HCT116 (cell line): ENCODE data around the gene FAM200B. TPM values are rescaled to one million over a fixed set of nuclear protein-coding genes. Genes with fewer than 3 reads are reported as not detected.

Experiments used
- ATAC-seq: fragments of 200-7000 bp; cut with Tn5 transposase; 2 replicates; pipeline ENCODE4 v1.9.1; 2020; ENCODE audit warnings: mild to moderate bottlenecking, moderate library complexity
- BruUV-seq: library from RNA; stranded (reverse); fragments of 400-500 nt; replicated peaks from 2 replicates; lab custom pipeline; 2021; lab: Mats Ljungman, UMichigan
- CTCF ChIA-PET: fragments of 300-600 bp; sonication (Branson Sonifier 250); formaldehyde crosslinking; loops from one replicate; lab custom pipeline; 2021; ENCODE audit warnings: antibody characterized with exemption; lab: Charles Lee
- POLR2A ChIA-PET: fragments of 300-600, 350-600 bp; sonication (Branson Sonifier 250); formaldehyde crosslinking; loops from one replicate; lab custom pipeline; 2021; ENCODE audit warnings: antibody characterized with exemption; lab: Charles Lee
- RAD21 ChIA-PET, 2 experiments: fragments of 300-600 bp; sonication (Branson Sonifier 250); formaldehyde crosslinking; loops; one replicate each; lab custom pipeline; 2023; ENCODE audit warnings: low total read pairs in 2 of 2; ENCODE audit not compliant: uncharacterized antibody in 2 of 2, unreplicated experiment in 2 of 2, low non-redundant PET in 1 of 2; lab: Charles Lee
- DNase-seq: peaks from one replicate; pipeline ENCODE4 v3.0.0-alpha.2; 2010; ENCODE audit warnings: low read depth, low spot score
- H2AFZ ChIP-seq: fragments of 200-600 bp; shearing (Covaris generic), sonication (generic); 2 replicates; pipeline ENCODE4 v1.6.1; 2017; ENCODE audit warnings: low read depth, mixed run types, mixed read lengths, antibody characterized with exemption, low read length; ENCODE audit not compliant: poor library complexity, severe bottlenecking
- H3K27ac ChIP-seq: 2 replicates; pipeline ENCODE4 v1.5.1; 2012; ENCODE audit warnings: low read depth, low read length
- H3K27me3 ChIP-seq: fragments of 200-600 bp; sonication (generic); 2 replicates; pipeline ENCODE4 v1.6.1; 2016; ENCODE audit warnings: mixed run types, low read length, mixed read lengths; ENCODE audit not compliant: insufficient read depth
- H3K36me3 ChIP-seq, 2 experiments: fragments of 200-500 bp in 1 of 2; fragments of 200-600 bp in 1 of 2; sonication (Bioruptor generic) in 1 of 2; sonication (generic) in 1 of 2; 2 replicates each; pipeline versions ENCODE4 v1.5.1 to v1.6.1; 2014 to 2016; ENCODE audit warnings: low read length in 2 of 2, inconsistent platforms in 1 of 2, mixed read lengths in 1 of 2, mixed run types in 1 of 2; ENCODE audit not compliant: insufficient read depth in 2 of 2, control insufficient read depth in 1 of 2
- H3K4me1 ChIP-seq, 2 experiments: fragments of 200-600 bp in 1 of 2; sonication (generic) in 1 of 2; 2 replicates each; pipeline versions ENCODE4 v1.5.1 to v1.6.1; 2012 to 2017; ENCODE audit warnings: low read length in 2 of 2, inconsistent platforms in 1 of 2, mild to moderate bottlenecking in 1 of 2, mixed read lengths in 1 of 2, mixed run types in 1 of 2, moderate library complexity in 1 of 2; ENCODE audit not compliant: insufficient read depth in 2 of 2, control insufficient read depth in 1 of 2
- H3K4me2 ChIP-seq: fragments of 200-600 bp; sonication (generic); 2 replicates; pipeline ENCODE4 v1.6.1; 2017; ENCODE audit warnings: mixed run types, low read length, mixed read lengths
- H3K4me3 ChIP-seq, 2 experiments: fragments of 200-600 bp in 1 of 2; sonication (generic) in 1 of 2; replicated peaks in 1 of 2; 2 replicates each; pipeline ENCODE4 v1.5.1; 2011 to 2016; ENCODE audit warnings: low read length in 2 of 2, control low read depth in 1 of 2, low read depth in 1 of 2, mild to moderate bottlenecking in 1 of 2, mixed read lengths in 1 of 2, mixed run types in 1 of 2
- H3K79me2 ChIP-seq: fragments of 200-600 bp; sonication (generic); 2 replicates; pipeline ENCODE4 v1.6.1; 2017; ENCODE audit warnings: mild to moderate bottlenecking, mixed run types, low read length, moderate library complexity, mixed read lengths; ENCODE audit not compliant: insufficient read depth
- H3K9ac ChIP-seq: fragments of 200-600 bp; sonication (generic); 2 replicates; pipeline ENCODE4 v1.6.1; 2016; ENCODE audit warnings: low read length, mixed read lengths
- H3K9me2 ChIP-seq: fragments of 200-600 bp; sonication (generic), shearing (Covaris generic); 2 replicates; pipeline ENCODE4 v1.6.1; 2017; ENCODE audit warnings: mixed run types, mild to moderate bottlenecking, moderate library complexity; ENCODE audit not compliant: insufficient read depth
- H3K9me3 ChIP-seq, 2 experiments: fragments of 200-500 bp in 1 of 2; fragments of 200-600 bp in 1 of 2; sonication (Bioruptor generic) in 1 of 2; sonication (generic) in 1 of 2; 2 replicates each; pipeline ENCODE4 v1.6.1; 2014 to 2017; ENCODE audit warnings: low read length in 2 of 2, mixed read lengths in 2 of 2, inconsistent platforms in 1 of 2, low read depth in 1 of 2, mild to moderate bottlenecking in 1 of 2, mixed run types in 1 of 2, moderate library complexity in 1 of 2; ENCODE audit not compliant: control insufficient read depth in 1 of 2, insufficient read depth in 1 of 2
- H4K20me1 ChIP-seq: fragments of 200-600 bp; sonication (generic), shearing (Covaris generic); 2 replicates; pipeline ENCODE4 v1.6.1; 2017; ENCODE audit warnings: mixed run types, mild to moderate bottlenecking, moderate library complexity; ENCODE audit not compliant: insufficient read depth
- CBX3 ChIP-seq: IDR thresholded peaks from 2 replicates; pipeline ENCODE4 v1.6.1; 2012; ENCODE audit warnings: low read depth
- EGR1 ChIP-seq: IDR thresholded peaks from 2 replicates; pipeline ENCODE4 v1.6.1; 2012; ENCODE audit warnings: low read depth
- FOSL1 ChIP-seq: IDR thresholded peaks from 2 replicates; pipeline ENCODE4 v1.6.1; 2012; ENCODE audit warnings: low read depth
- JUND ChIP-seq: IDR thresholded peaks from 2 replicates; pipeline ENCODE4 v1.6.1; 2012
- POLR2A ChIP-seq: IDR thresholded peaks from 2 replicates; pipeline ENCODE4 v1.7.0; 2011; ENCODE audit warnings: borderline replicate concordance; ENCODE audit not compliant: insufficient read depth, insufficient read length; ENCODE audit errors: extremely low read depth
- RAD21 ChIP-seq: IDR thresholded peaks from 2 replicates; pipeline ENCODE4 v1.6.1; 2012; ENCODE audit warnings: low read depth, mild to moderate bottlenecking
- REST ChIP-seq: IDR thresholded peaks from 2 replicates; pipeline ENCODE4 v1.6.1; 2012; ENCODE audit warnings: low read depth
- TCF7L2 ChIP-seq: IDR thresholded peaks from 2 replicates; pipeline ENCODE4 v1.7.0; 2011; ENCODE audit warnings: borderline replicate concordance, inconsistent platforms; ENCODE audit not compliant: insufficient read depth, insufficient read length; ENCODE audit errors: extremely low read depth
- YY1 ChIP-seq: IDR thresholded peaks from 2 replicates; pipeline ENCODE4 v1.6.1; 2011; ENCODE audit warnings: low read length, low read depth, moderate library complexity, mild to moderate bottlenecking; ENCODE audit not compliant: insufficient replicate concordance; ENCODE audit errors: extremely low read depth
- ZBTB33 ChIP-seq: IDR thresholded peaks from 2 replicates; pipeline ENCODE4 v1.6.1; 2011; ENCODE audit warnings: mild to moderate bottlenecking, low read length, moderate library complexity; ENCODE audit not compliant: insufficient replicate concordance; ENCODE audit errors: extremely low read depth
- intact Hi-C: fragments of 100-400 bp; cut with micrococcal nuclease; formaldehyde crosslinking; loops from 2 replicates; pipeline ENCODE4 v1.10.0; 2022
- total RNA-seq: library from RNA; stranded (reverse); gene quantifications from one replicate; pipeline ENCODE4 v1.2.1, GENCODE V29; 2021; ENCODE audit not compliant: unreplicated experiment

FAM200B gene
- total RNA-seq, 1 experiment from 2014 or later, result 26.1 TPM

- DNase-seq (no peak), ATAC-seq (no peak)
- POLR2A ChIA-PET, result no interaction called here
- H3K36me3 ChIP-seq, result no peaks in the 10 kb centered on the region
- H3K9me3 ChIP-seq, result no peaks in the 10 kb centered on the region
- intact Hi-C loops, result no loop called here
- RAD21 ChIA-PET, result no interaction called here
- no peaks in the 10 kb centered on the region for H3K27me3 ChIP-seq
- no peaks in the 10 kb centered on the region for H3K9me2 ChIP-seq
- H3K79me2 ChIP-seq, result no peaks in the 10 kb centered on the region
- H3K4me3 ChIP-seq, result no peak overlapping the region
- no peak overlapping the region for H3K4me2 ChIP-seq
- CTCF ChIA-PET, result no interaction called here
- H3K9ac ChIP-seq, result no peak overlapping the region
- H2AFZ ChIP-seq, result no peak overlapping the region
- H4K20me1 ChIP-seq, result no peaks in the 10 kb centered on the region
- TF ChIP-seq POLR2A (no peak), YY1 (no peak), EGR1 (no peak), JUND (no peak), RAD21 (no peak), FOSL1 (no peak), CBX3 (no peak), ZBTB33 (no peak), TCF7L2 (no peak), REST (no peak)
- BruUV-seq, result no TSS peak
- H3K4me1 ChIP-seq, result no peaks in the 10 kb centered on the region
- no peak overlapping the region for H3K27ac ChIP-seq
Observed at GRCh38 chr4:15706646-15707362, 25.2 kb downstream of the FAM200B start.
